Mucosa of rectum (tissue), 2 donors: ENCODE measurements around the gene AMMECR1L.
"Not testable (repeated sequence)": the region's sequence is repeated elsewhere in the genome, so short reads cannot be mapped to it uniquely, and the experiment has no call there.

ENCODE experiments used
- H3K27ac ChIP-seq, 2 donors: one replicate each; pipeline ENCODE4 v1.7.0; 2013; ENCODE audit warnings: inconsistent platforms in 2 of 2, low read depth in 2 of 2, low read length in 2 of 2
- H3K27me3 ChIP-seq, 2 donors: one replicate each; pipeline ENCODE4 v1.7.0; 2013; ENCODE audit warnings: low read length in 2 of 2; ENCODE audit not compliant: control insufficient read depth in 2 of 2, insufficient read depth in 2 of 2
- H3K36me3 ChIP-seq, 2 donors: one replicate each; pipeline ENCODE4 v1.7.0; 2013; ENCODE audit warnings: low read length in 2 of 2; ENCODE audit not compliant: control insufficient read depth in 2 of 2, insufficient read depth in 2 of 2
- H3K4me1 ChIP-seq, 2 donors: one replicate each; pipeline ENCODE4 v1.7.0; 2013; ENCODE audit warnings: low read length in 2 of 2, mild to moderate bottlenecking in 1 of 2; ENCODE audit not compliant: control insufficient read depth in 2 of 2, insufficient read depth in 2 of 2
- H3K4me3 ChIP-seq, 2 donors: one replicate each; pipeline ENCODE4 v1.7.0; 2013; ENCODE audit warnings: low read length in 2 of 2
- H3K9ac ChIP-seq, 2 donors: one replicate each; pipeline ENCODE4 v1.7.0; 2013; ENCODE audit warnings: low read length in 2 of 2, low read depth in 1 of 2, mild to moderate bottlenecking in 1 of 2
- H3K9me3 ChIP-seq, 2 donors: one replicate each; pipeline ENCODE4 v1.7.0; 2013; ENCODE audit warnings: low read length in 2 of 2; ENCODE audit not compliant: control insufficient read depth in 2 of 2
- donor health status: healthy.
- donor health status: Normal muscosa, but diverticular disease.

The AMMECR1L gene

DNA sequence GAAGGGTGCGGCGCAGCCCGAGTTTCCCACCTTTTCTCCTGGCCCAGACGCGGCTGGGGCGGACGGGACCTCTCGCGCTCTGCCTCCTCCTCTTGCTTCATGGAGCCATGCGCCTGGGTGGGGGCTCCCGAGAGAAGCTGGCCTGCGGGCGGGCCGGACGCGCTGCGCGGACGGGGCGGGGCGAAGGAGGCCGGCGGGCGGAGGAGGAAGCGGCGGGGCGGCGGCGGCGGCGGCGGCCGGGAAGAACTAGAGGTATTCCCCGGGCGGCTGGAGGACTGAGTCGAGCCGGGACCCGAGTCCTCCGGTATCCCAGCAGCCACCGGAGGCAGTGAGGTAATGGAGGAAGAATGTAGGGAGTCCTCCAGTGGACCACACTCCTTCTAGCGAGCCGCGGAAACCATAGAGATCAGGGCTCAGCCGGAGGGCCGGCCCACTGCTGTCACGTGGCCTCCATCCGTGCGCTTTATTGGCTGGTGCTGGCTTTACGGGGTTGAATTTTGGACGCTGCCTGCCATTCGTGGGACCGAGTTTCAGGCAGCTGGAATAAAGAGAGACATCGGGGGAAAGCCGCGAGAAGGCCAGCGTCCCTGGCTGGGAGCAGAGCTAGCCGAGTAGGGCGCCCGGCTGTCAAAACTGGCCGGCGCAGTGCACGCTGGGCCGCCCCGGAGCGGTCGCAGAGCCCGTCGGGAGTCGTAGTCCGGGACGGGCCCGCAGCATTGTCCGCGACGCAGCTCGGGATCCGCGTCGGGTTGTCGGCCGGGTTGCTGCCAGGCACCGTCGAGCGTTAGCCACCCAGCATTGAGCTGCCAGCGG lies at the start of gene AMMECR1L:
Gene AMMECR1L (minus strand): TSS at position 177 of the 813 bp plus-strand sequence. CDS start 11,722 bp downstream, outside the sequence.
- not testable (repeated sequence) for H3K9me3 ChIP-seq, H3K27me3 ChIP-seq, H3K36me3 ChIP-seq
- Histone ChIP-seq H3K4me3 (peak within 1 kb of the TSS; percentile 67 to 71), H3K27ac (peak within 1 kb of the TSS; percentile 84 to 88), H3K4me1 (peaks cover 14% of the 10 kb centered on the region in 2 donors), H3K9ac (peak within 1 kb of the TSS; percentile 52 to 79)

DNA sequence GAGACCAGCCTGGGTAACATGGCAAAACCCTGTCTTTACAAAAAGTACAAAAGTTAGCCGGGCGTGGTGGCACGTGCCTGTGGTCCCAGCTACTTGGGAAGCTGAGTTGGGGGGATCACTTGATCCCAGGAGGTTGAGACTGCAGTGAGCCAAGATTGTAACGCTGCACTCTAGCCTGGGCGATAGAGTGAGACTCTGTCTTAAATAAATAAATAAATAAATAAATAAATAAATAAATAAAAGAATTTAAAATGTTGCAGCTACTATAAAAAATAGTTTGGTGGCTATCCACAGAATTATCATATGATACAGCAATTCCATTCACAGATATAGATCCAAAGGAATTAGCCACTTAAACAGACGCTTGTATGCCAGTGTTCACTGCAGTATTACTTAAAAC lies 49.6 kb upstream of the AMMECR1L start:
- Histone ChIP-seq H3K36me3 (peaks cover 0 to 2% of the 10 kb centered on the region in 2 donors), H3K9ac (no peak overlapping the region), H3K9me3 (no peaks in the 10 kb centered on the region), H3K4me1 (no peaks in the 10 kb centered on the region), H3K4me3 (no peak overlapping the region), H3K27me3 (no peaks in the 10 kb centered on the region), H3K27ac (no peak overlapping the region)

DNA sequence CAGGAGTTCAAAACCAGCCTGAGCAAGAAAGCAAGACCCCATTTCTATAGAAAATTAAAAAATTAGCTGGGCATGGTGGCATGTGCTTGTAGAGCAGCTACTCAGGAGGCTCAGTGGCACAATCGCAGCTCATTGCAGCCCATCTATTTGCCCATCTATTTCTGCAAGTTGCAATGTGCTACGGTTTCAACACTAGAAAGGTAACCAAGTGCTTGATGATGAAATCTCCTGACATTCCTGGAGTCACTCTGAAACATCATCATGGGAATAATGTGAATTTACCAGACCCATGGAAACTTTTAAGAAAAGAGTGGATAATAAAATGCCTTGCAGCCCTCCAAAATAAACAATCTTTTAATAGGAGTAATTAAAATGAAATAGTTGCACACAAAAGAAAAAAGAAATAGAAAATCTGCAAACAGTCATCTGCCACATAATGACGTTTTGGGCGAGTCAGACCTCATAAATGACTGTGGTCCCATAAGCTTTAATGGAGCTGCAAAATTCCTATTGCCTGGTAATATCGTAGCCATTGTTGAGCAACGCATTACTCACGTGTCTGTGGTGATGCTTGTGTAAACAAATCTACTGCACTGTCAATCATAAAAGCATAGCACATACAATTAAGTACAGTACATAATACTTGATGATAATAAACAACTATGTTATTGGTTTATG lies 46.6 kb upstream of the AMMECR1L start:
- no peaks in the 10 kb centered on the region for H3K27me3 ChIP-seq
- no peak overlapping the region for H3K4me3 ChIP-seq
- no peak overlapping the region for H3K9ac ChIP-seq
- no peak overlapping the region for H3K27ac ChIP-seq
- H3K4me1 ChIP-seq = no peaks in the 10 kb centered on the region
- no peaks in the 10 kb centered on the region for H3K36me3 ChIP-seq
- no peaks in the 10 kb centered on the region for H3K9me3 ChIP-seq

DNA sequence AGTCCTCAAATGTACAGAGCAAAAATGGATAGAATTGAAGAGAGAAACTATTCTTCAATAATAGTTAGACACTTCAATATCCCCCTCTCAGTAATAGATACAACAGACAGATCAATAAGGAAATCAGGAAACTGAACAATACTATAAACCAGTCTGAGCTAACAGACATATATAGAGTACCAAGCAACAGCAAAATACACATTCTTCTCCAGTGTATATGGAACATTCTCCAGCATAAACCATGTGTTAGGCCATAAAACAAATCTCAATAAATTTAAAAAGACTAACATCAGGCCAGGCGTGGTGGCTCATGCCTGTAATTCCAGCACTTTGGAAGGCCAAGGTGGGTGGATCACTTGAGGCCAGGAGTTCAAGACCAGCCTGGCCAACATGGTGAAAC lies 43.7 kb upstream of the AMMECR1L start:
- no peaks in the 10 kb centered on the region for H3K4me1 ChIP-seq
- H3K27ac ChIP-seq = no peak overlapping the region
- H3K9me3 ChIP-seq = no peaks in the 10 kb centered on the region
- no peaks in the 10 kb centered on the region for H3K36me3 ChIP-seq
- H3K9ac ChIP-seq = no peak overlapping the region
- no peaks in the 10 kb centered on the region for H3K27me3 ChIP-seq
- H3K4me3 ChIP-seq = no peak overlapping the region

DNA sequence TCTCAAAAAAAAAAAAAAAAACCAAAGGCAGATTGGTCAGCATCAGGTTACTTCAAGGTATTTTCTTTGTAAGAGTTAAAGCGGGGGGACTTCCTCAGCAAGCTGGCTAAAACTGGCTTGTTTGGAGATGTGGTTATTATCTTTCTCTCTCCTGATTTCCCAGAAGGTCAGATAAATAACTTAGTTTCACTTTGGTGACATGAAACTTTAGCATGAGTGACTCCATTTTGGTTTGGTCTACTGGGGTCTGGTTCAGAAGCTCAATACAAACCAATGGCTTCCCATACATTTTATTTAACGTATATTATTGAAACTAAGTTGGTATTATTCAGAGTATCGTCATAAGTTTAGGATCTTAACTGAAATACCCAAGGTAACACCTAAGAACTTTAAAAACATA lies 41.6 kb upstream of the AMMECR1L start:
- Histone ChIP-seq H3K27ac (no peak overlapping the region), H3K9me3 (no peaks in the 10 kb centered on the region), H3K4me3 (no peak overlapping the region), H3K4me1 (no peaks in the 10 kb centered on the region), H3K27me3 (no peaks in the 10 kb centered on the region), H3K36me3 (no peaks in the 10 kb centered on the region), H3K9ac (no peak overlapping the region)

DNA sequence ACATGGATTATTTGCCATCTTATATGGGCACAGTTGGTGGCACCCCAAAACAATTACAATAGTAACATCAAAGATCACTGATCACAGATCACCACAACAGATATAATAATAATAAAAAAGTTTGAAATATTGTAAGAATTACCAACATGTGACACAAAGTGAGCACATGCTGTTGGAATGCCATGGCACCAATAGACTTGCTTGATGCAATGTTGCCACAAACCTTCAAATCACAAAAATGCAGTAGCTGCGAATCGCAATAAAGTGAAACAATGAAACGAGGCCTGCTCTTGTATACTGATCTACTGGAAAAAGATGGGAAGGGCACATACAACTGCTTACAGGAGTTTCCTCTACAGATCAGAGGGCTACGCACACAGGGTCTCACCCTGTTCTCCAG lies 32.2 kb upstream of the AMMECR1L start:
- Histone ChIP-seq H3K4me1 (no peaks in the 10 kb centered on the region), H3K9me3 (no peaks in the 10 kb centered on the region), H3K9ac (no peak overlapping the region), H3K4me3 (no peak overlapping the region), H3K36me3 (no peaks in the 10 kb centered on the region), H3K27ac (no peak overlapping the region), H3K27me3 (no peaks in the 10 kb centered on the region)

DNA sequence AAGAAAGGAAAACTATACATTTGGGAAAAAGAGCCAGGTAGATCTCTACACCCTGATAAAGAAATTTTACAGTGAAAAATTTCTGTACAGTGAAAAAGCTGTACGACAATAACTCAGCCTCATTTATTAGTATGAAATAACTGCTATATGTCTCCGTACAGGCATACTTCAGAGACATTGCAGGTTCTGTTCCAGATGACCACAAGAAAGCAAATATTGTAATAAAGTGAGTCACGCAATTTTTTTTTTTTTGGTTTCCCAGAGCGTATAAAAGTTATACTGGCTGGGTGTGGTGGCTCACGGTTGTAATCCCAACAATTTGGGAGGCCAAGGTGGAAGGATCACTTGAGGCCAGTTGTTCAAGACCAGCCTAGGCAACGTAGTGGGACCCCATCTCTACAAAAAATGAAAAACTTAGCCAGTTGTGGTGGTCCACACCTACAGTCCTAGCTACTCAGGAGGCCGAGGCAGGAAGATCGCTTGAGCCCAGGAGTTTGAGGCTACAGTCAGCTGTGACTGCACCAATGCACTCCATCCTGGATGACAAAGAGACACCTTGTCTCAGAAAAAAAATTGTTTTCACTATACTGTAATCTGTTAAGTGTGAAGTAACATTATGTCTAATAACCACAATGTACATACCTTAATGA lies 28.2 kb upstream of the AMMECR1L start:
- H3K9ac ChIP-seq = no peak overlapping the region
- no peak overlapping the region for H3K4me3 ChIP-seq
- no peaks in the 10 kb centered on the region for H3K36me3 ChIP-seq
- no peak overlapping the region for H3K27ac ChIP-seq
- no peaks in the 10 kb centered on the region for H3K9me3 ChIP-seq
- H3K4me1 ChIP-seq = no peaks in the 10 kb centered on the region
- no peaks in the 10 kb centered on the region for H3K27me3 ChIP-seq

DNA sequence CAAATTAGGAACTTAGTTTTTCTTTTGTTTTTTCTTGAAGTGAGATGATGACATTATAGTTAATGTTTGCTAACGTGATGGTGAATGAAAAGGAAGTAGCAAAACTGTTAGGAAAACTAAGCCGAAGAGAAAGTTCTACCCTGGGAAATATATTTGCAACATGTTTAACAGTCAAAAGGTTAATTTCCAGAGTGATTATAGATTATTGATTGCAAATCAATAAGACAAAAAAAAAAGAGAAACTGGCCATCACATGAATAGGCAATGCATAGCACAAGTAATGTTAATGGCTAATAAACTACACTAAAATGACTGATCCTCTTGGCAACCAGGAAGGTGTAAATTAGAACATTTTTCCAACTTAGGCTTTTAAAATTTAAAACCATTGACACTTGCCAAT lies 26.0 kb upstream of the AMMECR1L start:
- peaks cover 0 to 5% of the 10 kb centered on the region in 2 donors for H3K4me1 ChIP-seq
- no peak overlapping the region for H3K9ac ChIP-seq
- H3K27ac ChIP-seq = no peak overlapping the region
- H3K36me3 ChIP-seq = no peaks in the 10 kb centered on the region
- H3K9me3 ChIP-seq = no peaks in the 10 kb centered on the region
- H3K27me3 ChIP-seq = peaks cover 0 to 3% of the 10 kb centered on the region in 2 donors
- no peak overlapping the region for H3K4me3 ChIP-seq

DNA sequence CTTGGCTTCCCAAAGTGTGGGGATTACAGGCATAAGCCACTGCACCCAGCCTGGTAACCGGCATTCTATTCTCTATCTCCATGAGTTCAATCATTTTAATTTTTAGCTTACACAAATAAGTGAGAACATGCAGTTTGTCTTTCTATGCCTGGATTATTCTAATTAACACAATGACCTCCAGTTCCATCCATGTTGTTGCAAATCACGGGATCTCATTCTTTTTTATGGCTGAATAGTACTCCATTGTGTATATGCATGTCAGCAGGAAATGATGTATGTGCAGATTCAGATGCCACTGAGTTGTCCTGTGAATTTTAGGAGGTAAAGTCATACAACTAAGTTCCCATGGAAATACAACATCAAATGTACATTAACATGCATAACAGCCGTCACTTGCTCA lies 24.7 kb upstream of the AMMECR1L start:
- Histone ChIP-seq H3K27ac (no peak overlapping the region), H3K36me3 (no peaks in the 10 kb centered on the region), H3K4me3 (no peak overlapping the region), H3K4me1 (peaks cover 0 to 5% of the 10 kb centered on the region in 2 donors), H3K9ac (no peak overlapping the region), H3K9me3 (no peaks in the 10 kb centered on the region), H3K27me3 (peaks cover 0 to 3% of the 10 kb centered on the region in 2 donors)

DNA sequence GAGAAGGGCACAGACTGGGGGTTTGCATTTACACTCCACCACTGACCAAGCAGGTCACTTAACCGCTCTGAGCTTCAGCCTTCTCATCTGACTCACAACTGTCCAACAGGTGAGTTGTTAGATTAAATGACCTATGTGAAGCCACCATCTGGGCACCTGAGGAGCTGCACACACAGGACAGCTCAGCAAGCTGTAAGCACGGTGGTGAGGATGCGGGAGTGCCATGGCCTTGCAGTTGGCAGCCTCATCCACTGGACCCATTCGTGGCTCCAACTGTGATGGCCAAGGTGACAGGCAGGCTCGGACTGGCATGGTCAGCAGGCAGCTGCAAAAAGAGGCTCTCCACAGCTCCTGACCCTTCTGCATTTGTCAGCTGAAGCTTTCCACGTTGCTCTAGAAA lies 23.3 kb upstream of the AMMECR1L start:
- peaks cover 0 to 5% of the 10 kb centered on the region in 2 donors for H3K4me1 ChIP-seq

More for the DNA sequence above, 23.3 kb upstream of the AMMECR1L start:
- no peaks in the 10 kb centered on the region for H3K36me3 ChIP-seq
- no peak overlapping the region for H3K27ac ChIP-seq
- no peak overlapping the region for H3K9ac ChIP-seq
- H3K27me3 ChIP-seq = peaks cover 0 to 3% of the 10 kb centered on the region in 2 donors
- no peak overlapping the region for H3K4me3 ChIP-seq
- H3K9me3 ChIP-seq = no peaks in the 10 kb centered on the region
